ENCODE data around the gene ADGRL1.
"Not testable (repeated sequence)": the region's sequence is repeated elsewhere in the genome, so short reads cannot be mapped to it uniquely, and the experiment has no call there.

DNA sequence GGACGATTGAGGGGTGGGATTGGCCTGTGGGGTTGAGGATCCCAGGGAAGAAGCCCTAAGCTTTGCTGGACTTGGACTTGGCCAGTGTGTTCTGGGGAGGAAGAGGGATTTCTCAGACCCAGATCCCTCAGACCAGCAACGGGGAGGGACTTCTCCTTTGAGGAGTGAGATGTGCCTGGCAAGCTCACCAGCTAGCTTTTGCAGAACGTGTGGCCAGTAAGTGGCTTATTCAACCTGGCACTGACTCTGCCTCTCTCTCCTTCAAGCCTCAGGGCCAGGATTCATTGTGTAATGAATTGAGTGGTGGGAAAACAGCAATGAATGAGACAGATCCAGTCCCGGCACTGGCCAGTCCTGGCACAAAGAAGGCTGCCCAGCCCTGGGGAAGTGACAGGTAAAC lies 11.9 kb upstream of the ADGRL1 start:
- TF ChIP-seq, protein P1, sequence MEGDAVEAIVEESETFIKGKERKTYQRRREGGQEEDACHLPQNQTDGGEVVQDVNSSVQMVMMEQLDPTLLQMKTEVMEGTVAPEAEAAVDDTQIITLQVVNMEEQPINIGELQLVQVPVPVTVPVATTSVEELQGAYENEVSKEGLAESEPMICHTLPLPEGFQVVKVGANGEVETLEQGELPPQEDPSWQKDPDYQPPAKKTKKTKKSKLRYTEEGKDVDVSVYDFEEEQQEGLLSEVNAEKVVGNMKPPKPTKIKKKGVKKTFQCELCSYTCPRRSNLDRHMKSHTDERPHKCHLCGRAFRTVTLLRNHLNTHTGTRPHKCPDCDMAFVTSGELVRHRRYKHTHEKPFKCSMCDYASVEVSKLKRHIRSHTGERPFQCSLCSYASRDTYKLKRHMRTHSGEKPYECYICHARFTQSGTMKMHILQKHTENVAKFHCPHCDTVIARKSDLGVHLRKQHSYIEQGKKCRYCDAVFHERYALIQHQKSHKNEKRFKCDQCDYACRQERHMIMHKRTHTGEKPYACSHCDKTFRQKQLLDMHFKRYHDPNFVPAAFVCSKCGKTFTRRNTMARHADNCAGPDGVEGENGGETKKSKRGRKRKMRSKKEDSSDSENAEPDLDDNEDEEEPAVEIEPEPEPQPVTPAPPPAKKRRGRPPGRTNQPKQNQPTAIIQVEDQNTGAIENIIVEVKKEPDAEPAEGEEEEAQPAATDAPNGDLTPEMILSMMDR (conservative IDR thresholded peaks at IDR 0.05), result not testable (repeated sequence)
- not testable (repeated sequence) for TF ChIP-seq ZFX (IDR thresholded peaks at IDR 0.05)
